GM20000 (cell line): Measurements from ENCODE around the gene KLHL29.

ENCODE experiments used
- DNase-seq: peaks from one replicate; pipeline ENCODE4 v3.0.0; 2012; ENCODE audit warnings: low spot score
- TF ChIP-seq, protein P1 (sequence below): IDR thresholded peaks from 2 replicates; pipeline ENCODE4 v1.5.1; 2012; ENCODE audit warnings: mild to moderate bottlenecking, control low read depth; ENCODE audit errors: extremely low read depth, missing control alignments

The KLHL29 gene

DNA sequence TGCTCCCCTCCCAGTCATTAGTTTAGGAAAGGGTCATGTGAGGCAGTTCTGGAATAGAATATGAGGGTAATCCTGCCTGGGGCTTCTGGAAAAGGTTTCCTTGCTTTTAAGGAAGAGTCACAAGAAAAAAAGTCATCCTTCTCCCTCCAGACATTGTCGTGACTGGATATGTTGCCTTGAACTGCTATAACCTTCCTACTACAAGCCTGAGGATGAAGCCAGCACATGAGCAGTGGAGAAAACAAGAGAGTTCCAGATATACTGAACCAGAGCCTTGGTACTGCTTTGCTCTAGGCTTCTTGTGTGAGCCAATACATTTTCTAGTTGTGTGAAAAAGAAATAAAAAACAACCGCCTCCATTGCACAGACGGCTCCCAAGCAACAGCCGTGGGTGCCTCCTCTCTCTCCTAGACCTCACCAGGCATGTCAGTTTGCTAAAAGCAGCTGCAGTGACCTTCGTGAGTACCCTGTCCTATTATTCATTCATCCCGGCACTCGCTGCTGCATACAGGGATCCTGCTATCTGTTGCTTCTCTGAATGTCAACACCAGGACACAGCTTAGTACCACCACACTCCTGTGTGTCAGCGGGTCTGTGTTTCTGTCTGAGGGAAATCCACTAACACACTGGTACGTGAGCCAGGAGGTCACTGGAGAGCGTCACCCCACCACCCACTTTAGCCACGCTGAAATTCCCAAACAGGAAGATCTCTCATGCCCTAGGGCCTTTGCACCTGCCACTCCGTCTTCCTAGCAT lies 186.7 kb downstream of the KLHL29 start:
- no peak for DNase-seq
- TF ChIP-seq, protein P1, sequence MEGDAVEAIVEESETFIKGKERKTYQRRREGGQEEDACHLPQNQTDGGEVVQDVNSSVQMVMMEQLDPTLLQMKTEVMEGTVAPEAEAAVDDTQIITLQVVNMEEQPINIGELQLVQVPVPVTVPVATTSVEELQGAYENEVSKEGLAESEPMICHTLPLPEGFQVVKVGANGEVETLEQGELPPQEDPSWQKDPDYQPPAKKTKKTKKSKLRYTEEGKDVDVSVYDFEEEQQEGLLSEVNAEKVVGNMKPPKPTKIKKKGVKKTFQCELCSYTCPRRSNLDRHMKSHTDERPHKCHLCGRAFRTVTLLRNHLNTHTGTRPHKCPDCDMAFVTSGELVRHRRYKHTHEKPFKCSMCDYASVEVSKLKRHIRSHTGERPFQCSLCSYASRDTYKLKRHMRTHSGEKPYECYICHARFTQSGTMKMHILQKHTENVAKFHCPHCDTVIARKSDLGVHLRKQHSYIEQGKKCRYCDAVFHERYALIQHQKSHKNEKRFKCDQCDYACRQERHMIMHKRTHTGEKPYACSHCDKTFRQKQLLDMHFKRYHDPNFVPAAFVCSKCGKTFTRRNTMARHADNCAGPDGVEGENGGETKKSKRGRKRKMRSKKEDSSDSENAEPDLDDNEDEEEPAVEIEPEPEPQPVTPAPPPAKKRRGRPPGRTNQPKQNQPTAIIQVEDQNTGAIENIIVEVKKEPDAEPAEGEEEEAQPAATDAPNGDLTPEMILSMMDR: no peak

DNA sequence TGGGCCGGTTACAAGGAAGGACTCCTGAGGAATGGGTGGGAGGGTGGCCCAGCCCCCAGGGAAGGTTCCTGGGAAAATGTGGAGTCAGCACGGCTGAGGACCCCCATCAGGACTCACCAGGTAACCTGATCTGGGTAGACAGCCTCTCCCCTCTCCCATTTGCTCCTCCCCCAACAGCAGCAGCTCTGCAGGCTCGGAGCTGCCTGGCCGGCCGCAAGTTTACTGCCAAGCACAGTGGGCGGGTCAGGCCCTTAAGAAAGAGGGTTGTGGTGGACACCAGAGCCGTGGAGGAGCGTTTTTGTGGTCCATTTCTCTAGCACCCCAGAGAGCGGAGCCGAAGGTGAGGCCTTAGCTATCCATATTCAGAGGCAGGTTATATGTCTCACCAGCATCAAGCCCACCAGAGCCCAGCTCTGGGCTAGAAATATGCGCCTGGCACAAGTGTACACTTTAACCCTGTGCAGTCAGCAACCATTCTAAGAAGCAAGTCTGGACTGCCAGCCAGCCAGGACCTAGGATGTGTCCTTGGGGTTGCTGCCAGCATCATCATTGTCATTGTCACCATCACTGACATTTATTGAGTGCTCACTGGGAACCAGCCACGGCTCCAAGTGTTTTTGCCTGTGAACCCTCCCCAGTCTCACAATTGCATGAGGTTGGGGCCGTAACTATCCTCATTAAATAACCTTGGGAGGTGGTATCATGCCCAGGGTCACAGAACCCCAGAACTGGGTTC lies 190.1 kb downstream of the KLHL29 start:
- no peak for DNase-seq
- TF ChIP-seq, protein P1: no peak

DNA sequence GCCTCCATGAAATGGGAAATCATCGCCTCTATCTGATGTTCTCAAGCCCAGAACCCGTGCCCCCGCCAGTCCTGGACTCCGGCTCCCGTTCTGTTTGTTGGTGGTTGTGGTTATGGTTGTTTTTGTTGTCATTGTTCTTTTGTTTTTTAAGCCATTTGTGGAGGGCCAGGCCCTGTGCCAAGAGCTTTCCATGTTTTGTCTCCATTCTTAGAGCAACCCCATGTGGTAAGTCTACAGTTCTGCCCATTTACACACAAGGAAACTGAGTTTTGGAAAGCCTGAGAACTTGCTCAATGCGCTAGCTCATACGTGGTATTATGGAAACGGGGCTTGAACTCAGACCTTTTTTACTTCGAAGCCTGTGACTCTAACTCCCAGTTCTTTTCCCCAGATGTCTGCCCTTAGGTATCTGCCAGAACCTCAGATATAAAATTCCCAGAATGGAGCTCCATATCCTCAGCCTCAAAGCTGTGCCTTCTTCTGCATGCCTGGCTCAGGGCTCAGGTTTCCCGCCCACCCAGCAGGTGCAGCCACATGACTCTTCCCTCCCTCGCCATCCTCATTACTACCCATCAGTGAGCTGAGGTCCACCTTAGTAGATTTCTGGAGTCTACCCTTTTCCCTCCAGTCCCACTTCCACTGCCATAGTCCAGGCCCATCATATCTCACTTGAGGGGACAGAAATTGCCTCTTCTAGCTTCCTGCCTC lies 194.1 kb downstream of the KLHL29 start:
- DNase-seq: no peak
- TF ChIP-seq, protein P1: no peak

DNA sequence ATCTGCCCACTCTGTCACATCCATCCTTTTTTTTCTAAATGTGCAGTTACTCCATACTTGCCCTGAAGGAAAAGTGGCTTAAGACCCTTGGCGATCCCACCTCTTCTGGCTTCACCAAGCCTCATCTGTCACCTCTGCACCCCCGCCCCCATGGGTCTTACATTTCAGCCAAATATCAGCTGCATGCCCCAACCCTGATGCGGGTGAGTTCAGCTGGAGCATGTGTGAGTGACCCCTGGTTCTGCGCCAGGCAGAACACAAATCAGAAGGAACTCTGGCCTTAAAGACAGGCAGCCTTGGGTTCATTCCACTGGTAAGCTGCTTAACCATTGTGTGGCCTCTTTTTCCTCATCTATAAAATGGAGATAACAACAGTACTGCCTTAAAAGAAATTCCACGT lies 194.7 kb downstream of the KLHL29 start:
- no peak for DNase-seq
- TF ChIP-seq, protein P1: no peak

DNA sequence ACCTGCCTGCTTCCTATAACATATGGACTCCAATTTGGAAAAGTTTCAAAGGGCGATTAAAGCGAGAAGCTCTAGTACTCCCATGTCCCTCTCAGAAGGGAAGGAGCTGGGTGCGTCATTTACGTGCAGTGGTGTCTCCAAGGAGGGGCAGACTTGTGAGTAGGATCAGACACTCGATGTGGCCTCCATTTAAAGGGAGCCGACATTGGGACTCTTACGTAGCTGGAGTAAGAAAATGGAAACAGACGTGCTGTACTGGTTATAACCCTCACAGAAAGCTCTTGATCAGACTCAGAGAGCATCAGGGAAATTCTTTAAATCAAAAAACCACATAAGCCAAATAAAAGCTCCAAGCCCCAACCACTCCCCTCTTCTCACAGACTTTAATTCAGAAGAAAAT lies 198.5 kb downstream of the KLHL29 start:
- no peak for DNase-seq
- TF ChIP-seq, protein P1: no peak

DNA sequence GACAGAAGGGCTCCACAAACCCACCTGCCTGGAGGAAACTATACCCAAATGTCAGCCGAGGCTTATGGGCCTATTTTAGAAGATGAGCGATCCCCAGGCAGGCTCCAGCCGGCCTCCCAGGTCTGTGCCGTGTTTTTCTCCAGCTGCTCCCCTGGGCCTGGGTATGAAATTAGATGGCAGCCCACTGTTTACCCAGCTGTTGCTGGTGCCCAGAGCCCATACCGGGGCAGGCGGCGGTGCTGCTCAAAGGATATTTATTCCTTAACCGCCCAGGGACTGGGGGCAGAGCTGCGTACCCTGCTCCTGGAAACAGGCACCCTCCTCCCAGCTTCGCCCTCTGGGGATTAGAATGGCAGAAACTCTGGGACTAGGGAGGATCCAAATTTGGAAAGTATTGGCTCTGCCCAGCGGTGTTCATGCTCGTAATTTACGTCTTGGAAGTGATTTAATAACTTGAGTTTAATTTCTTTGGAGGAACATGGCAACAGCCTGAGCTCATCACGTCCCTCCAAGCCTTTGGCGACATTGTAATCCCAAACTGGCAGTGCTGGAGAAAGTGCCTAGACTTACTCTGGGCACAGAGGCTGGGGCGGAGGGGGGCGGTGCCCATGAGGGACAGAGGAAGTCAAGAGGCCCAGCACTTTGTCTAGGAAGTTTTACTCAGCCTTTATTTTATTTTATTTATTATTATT lies 199.2 kb downstream of the KLHL29 start:
- TF ChIP-seq, protein P1: no peak
- no peak for DNase-seq
